ENCODE data around the gene APMAP.

DNA sequence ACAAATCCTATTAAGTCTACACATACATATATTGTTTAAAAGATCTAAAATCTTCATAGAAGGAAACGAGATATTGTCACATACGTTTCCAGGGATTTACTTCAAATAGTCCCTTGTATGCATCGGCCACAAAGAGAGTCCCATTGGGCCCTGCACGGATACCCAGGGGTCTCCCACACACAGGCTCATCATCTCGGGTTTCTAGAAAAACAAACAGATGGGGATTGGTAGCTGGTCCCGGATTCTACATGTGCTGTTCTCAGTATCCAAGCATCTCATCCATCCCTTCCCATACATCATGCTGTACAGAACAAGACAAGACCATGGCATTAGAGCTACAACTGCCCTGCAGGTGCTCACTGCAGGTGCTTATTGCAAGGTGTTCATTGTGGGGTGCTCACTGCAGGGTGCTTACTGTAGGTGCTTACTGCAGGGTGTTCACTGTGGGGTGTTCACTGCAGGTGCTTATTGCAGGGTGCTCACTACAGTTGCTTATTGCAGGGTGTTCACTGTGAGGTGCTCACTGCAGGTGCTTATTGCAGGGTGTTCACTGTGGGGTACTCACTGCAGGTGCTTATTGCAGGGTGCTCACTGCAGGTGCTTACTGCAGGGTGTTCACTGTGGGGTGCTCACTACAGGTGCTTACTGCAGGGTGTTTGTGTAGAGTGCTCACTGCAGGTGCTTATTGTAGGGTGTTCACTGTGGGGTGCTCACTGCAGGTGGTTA is 21.0 kb downstream of the APMAP start:
- TF ChIP-seq FOXM1 (IDR thresholded peaks at IDR 0.05; ENCODE audit: low read depth, low read length) (no peak), POLR2A (IDR thresholded peaks at IDR 0.05; ENCODE audit: low read depth, low read length) (no peak), MTA3 (IDR thresholded peaks at IDR 0.05; ENCODE audit: borderline replicate concordance, low read length) (no peak), JUND (IDR thresholded peaks at IDR 0.05; ENCODE audit: low read depth, low read length) (no peak), GABPA (IDR thresholded peaks at IDR 0.05; ENCODE audit: low read depth) (no peak)
- TF ChIP-seq, protein P1, sequence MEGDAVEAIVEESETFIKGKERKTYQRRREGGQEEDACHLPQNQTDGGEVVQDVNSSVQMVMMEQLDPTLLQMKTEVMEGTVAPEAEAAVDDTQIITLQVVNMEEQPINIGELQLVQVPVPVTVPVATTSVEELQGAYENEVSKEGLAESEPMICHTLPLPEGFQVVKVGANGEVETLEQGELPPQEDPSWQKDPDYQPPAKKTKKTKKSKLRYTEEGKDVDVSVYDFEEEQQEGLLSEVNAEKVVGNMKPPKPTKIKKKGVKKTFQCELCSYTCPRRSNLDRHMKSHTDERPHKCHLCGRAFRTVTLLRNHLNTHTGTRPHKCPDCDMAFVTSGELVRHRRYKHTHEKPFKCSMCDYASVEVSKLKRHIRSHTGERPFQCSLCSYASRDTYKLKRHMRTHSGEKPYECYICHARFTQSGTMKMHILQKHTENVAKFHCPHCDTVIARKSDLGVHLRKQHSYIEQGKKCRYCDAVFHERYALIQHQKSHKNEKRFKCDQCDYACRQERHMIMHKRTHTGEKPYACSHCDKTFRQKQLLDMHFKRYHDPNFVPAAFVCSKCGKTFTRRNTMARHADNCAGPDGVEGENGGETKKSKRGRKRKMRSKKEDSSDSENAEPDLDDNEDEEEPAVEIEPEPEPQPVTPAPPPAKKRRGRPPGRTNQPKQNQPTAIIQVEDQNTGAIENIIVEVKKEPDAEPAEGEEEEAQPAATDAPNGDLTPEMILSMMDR (IDR thresholded peaks at IDR 0.05 in 2 of 3, conservative IDR thresholded peaks at IDR 0.05 in 1 of 3; ENCODE audit: control insufficient read depth in 2 of 3, extremely low read depth in 1 of 3, insufficient read depth in 1 of 3, low read depth in 3 of 3, low read length in 3 of 3): no peak
